PC-9 (cell line): ENCODE measurements around the gene CDK2. TPM values are rescaled to one million over a fixed set of nuclear protein-coding genes. Genes with fewer than 3 reads are reported as not detected.
A peak's percentile ranks its signal among the peaks of the same experiment; 100 is the strongest.

ENCODE experiments used
- BruUV-seq: library from RNA; stranded (reverse); fragments of 400-500 nt; replicated peaks from 2 replicates; lab custom pipeline; 2021; lab: Mats Ljungman, UMichigan
- CTCF ChIA-PET: fragments of 300-600 bp; sonication (Branson Sonifier 250); formaldehyde crosslinking; loops from one replicate; lab custom pipeline; 2022; ENCODE audit warnings: antibody characterized with exemption; lab: Charles Lee
- POLR2A ChIA-PET: fragments of 300-600 bp; sonication (Branson Sonifier 250); formaldehyde crosslinking; loops from one replicate; lab custom pipeline; 2022; ENCODE audit warnings: antibody characterized with exemption; ENCODE audit not compliant: unreplicated experiment; lab: Charles Lee
- DNase-seq, 2 experiments: peaks; one replicate each; pipeline versions ENCODE4 v3.0.0 to v3.0.0-alpha.2; 2015 to 2022; ENCODE audit warnings: mixed read lengths in 1 of 2
- H2AFZ ChIP-seq: fragments of 200-600 bp; sonication (generic); 2 replicates; pipeline ENCODE4 v1.8.1; 2017; ENCODE audit warnings: antibody characterized with exemption
- H3F3A ChIP-seq: fragments of 200-600 bp; sonication (generic); 2 replicates; pipeline ENCODE4 v1.8.1; 2017; ENCODE audit warnings: antibody characterized with exemption, mild to moderate bottlenecking, low read depth; ENCODE audit not compliant: insufficient read depth
- H3K27ac ChIP-seq: fragments of 200-600 bp; sonication (generic); 2 replicates; pipeline ENCODE4 v1.6.1; 2016; ENCODE audit warnings: mixed run types
- H3K27me3 ChIP-seq: fragments of 200-600 bp; sonication (generic); 2 replicates; pipeline ENCODE4 v1.6.1; 2016; ENCODE audit warnings: low read depth, mixed run types; ENCODE audit not compliant: insufficient read depth
- H3K36me3 ChIP-seq: fragments of 200-600 bp; sonication (generic); 2 replicates; pipeline ENCODE4 v1.6.1; 2016; ENCODE audit warnings: low read depth, mixed run types
- H3K4me1 ChIP-seq: fragments of 200-600 bp; sonication (generic); replicated peaks from 2 replicates; pipeline ENCODE4 v1.6.1; 2016; ENCODE audit warnings: mixed run types; ENCODE audit not compliant: insufficient read depth
- H3K4me2 ChIP-seq: fragments of 200-600 bp; sonication (generic); 2 replicates; pipeline ENCODE4 v1.6.1; 2017; ENCODE audit warnings: mixed run types
- H3K4me3 ChIP-seq: fragments of 200-600 bp; sonication (generic); 2 replicates; pipeline ENCODE4 v1.6.1; 2016; ENCODE audit warnings: mixed run types
- H3K79me2 ChIP-seq: fragments of 200-600 bp; sonication (generic); 2 replicates; pipeline ENCODE4 v1.6.1; 2017; ENCODE audit warnings: low read depth, mixed run types
- H3K9me2 ChIP-seq: fragments of 200-600 bp; sonication (generic); 2 replicates; pipeline ENCODE4 v1.8.1; 2017; ENCODE audit warnings: mild to moderate bottlenecking; ENCODE audit not compliant: insufficient read depth
- H3K9me3 ChIP-seq: fragments of 200-600 bp; sonication (generic); 2 replicates; pipeline ENCODE4 v1.8.1; 2016; ENCODE audit warnings: low read depth; ENCODE audit not compliant: insufficient read depth
- H4K20me1 ChIP-seq: fragments of 200-600 bp; sonication (generic); 2 replicates; pipeline ENCODE4 v1.8.1; 2017; ENCODE audit not compliant: insufficient read depth
- CTCF ChIP-seq: fragments of 200-600 bp; sonication (generic); conservative IDR thresholded peaks from 2 replicates; pipeline ENCODE4 v1.6.1; 2017; ENCODE audit warnings: mixed run types, antibody characterized with exemption, mild to moderate bottlenecking, moderate library complexity
- EZH2 ChIP-seq: fragments of 200-600 bp; sonication (generic); IDR thresholded peaks from 2 replicates; pipeline ENCODE4 v1.8.0; 2017; ENCODE audit warnings: antibody characterized with exemption, low read depth
- intact Hi-C: fragments of 100-400 bp; cut with micrococcal nuclease; formaldehyde crosslinking; loops from one replicate; pipeline ENCODE4 v1.10.0; 2022; ENCODE audit not compliant: unreplicated experiment
- total RNA-seq: library from RNA; stranded (reverse); gene quantifications from 2 replicates; pipeline ENCODE4 v1.2.3, GENCODE V29; 2021

Gene CDK2
- total RNA-seq, 1 experiment from 2014 or later, result 93.8 TPM

- H3F3A ChIP-seq, result peaks cover 77% of the 10 kb centered on the region
- peak overlapping the region; percentile 80 for H3K27ac ChIP-seq
- H3K36me3 ChIP-seq, result no peaks in the 10 kb centered on the region
- peaks cover 59% of the 10 kb centered on the region for H3K4me1 ChIP-seq
- peak overlapping the region; percentile 93 for H2AFZ ChIP-seq
- POLR2A ChIA-PET, result interaction anchor here (0.6 to 1.1 kb wide), 6 partner anchors 42 to 290 kb away, joined by 3 to 9 read pairs (median 4); partner anchors contain the start of genes DNAJC14, ORMDL2, RAB5B and RNF41
- H3K27me3 ChIP-seq, result no peaks in the 10 kb centered on the region
- DNase-seq, result peak in 1 of 2 experiments; percentile 39
- peak overlapping the region; percentile 78 for H3K4me3 ChIP-seq
- no TSS peak for BruUV-seq
- H3K79me2 ChIP-seq, result peaks cover 32% of the 10 kb centered on the region
- H4K20me1 ChIP-seq, result peaks cover 6% of the 10 kb centered on the region; the same call in 1 of the 2 replicates
- intact Hi-C loops, result loop anchor here (1.0 to 2.0 kb wide), 2 partner anchors 8 to 41 kb away; no protein-coding TSS in a partner anchor
- TF ChIP-seq EZH2 (no peak), CTCF (no peak)
- H3K4me2 ChIP-seq, result peak overlapping the region; percentile 96
- H3K9me3 ChIP-seq, result no peaks in the 10 kb centered on the region
- H3K9me2 ChIP-seq, result no peaks in the 10 kb centered on the region
- CTCF ChIA-PET, result interaction anchor here (0.5 to 1.0 kb wide), 4 partner anchors 7 to 114 kb away, joined by 3 to 8 read pairs (median 5); partner anchors contain the start of gene ORMDL2
Measured at GRCh38 chr12:55931780-55932550, 34.7 kb upstream of the CDK2 start.

GRCh38 chr12:55932551-55932910 lies 34.1 kb upstream of the CDK2 start:
- Histone ChIP-seq H3F3A (peaks cover 75% of the 10 kb centered on the region), H3K27ac (peak overlapping the region; percentile 80), H3K79me2 (peaks cover 27% of the 10 kb centered on the region), H3K4me3 (peak overlapping the region; percentile 78), H2AFZ (peak overlapping the region; percentile 93), H3K4me2 (peak overlapping the region; percentile 96), H3K9me3 (no peaks in the 10 kb centered on the region), H3K9me2 (no peaks in the 10 kb centered on the region), H3K4me1 (peaks cover 65% of the 10 kb centered on the region), H4K20me1 (peaks cover 6% of the 10 kb centered on the region; the same call in 1 of the 2 replicates), H3K36me3 (no peaks in the 10 kb centered on the region), H3K27me3 (no peaks in the 10 kb centered on the region)
- no peak for DNase-seq
- BruUV-seq, result TSS peak; percentile 72
- ChIA-PET POLR2A (interaction anchor here (0.5 to 1.1 kb wide), 5 partner anchors 10 to 194 kb away, joined by 3 to 13 read pairs (median 9); partner anchors contain the start of genes ORMDL2, RAB5B and SARNP), CTCF (interaction anchor here (0.6 to 1.0 kb wide), 3 partner anchors 15 to 589 kb away, joined by 3 to 9 read pairs (median 3); partner anchors contain the start of gene RBMS2)
- TF ChIP-seq CTCF (no peak), EZH2 (no peak)
- intact Hi-C loops, result no loop called here

GRCh38 chr12:55933169-55933798 lies 33.3 kb upstream of the CDK2 start:
- Histone ChIP-seq H3K9me3 (no peaks in the 10 kb centered on the region), H3K36me3 (no peaks in the 10 kb centered on the region), H3K4me3 (peak overlapping the region; percentile 78; the same call in 1 of the 2 replicates), H3K79me2 (peaks cover 27% of the 10 kb centered on the region), H3K9me2 (no peaks in the 10 kb centered on the region), H3K27ac (peak overlapping the region; percentile 80), H3K4me2 (peak overlapping the region; percentile 96), H3F3A (peaks cover 67% of the 10 kb centered on the region), H3K4me1 (peaks cover 69% of the 10 kb centered on the region), H2AFZ (peak overlapping the region; percentile 93), H4K20me1 (peaks cover 6% of the 10 kb centered on the region; the same call in 1 of the 2 replicates), H3K27me3 (no peaks in the 10 kb centered on the region)
- peak; percentile 81 to 93 for DNase-seq
- intact Hi-C loops, result no loop called here
- BruUV-seq, result no TSS peak
- TF ChIP-seq EZH2 (no peak), CTCF (no peak)
- ChIA-PET POLR2A (interaction anchor here (0.5 to 1.1 kb wide), 9 partner anchors 11 to 204 kb away, joined by 3 to 23 read pairs (median 11); partner anchors contain the start of genes ORMDL2 and SARNP), CTCF (interaction anchor here (0.6 to 1.0 kb wide), 4 partner anchors 16 to 588 kb away, joined by 3 to 10 read pairs (median 6); partner anchors contain the start of gene RBMS2)
